ENCODE measurements around the gene CDON. TPM values are rescaled to one million over a fixed set of nuclear protein-coding genes. Genes with fewer than 3 reads are reported as not detected.

Gene CDON
- polyA plus RNA-seq, 3 donors: 26.6 to 32.7 (median 26.8) TPM

DNA sequence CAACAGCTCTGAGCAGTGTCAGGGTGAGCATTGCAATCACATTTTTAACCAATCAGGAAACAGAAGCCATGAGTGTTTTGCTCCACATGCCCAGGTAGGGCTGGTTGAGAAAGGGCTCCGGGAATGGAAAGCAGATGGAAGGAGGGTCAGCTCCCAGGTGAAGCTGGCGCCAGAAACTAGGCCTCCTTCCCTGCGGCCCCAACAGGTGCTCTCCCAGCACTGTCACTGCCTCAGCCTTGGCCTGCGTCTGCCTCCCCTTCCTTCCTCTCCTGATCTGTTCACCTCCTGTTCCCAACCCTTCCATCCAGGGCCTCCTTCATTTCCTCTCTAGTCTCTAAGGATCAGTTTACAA lies 121.4 kb downstream of the CDON start:
- DNase-seq (ENCODE audit: extremely low read depth in 1 of 11, low read depth in 9 of 11, low spot score in 4 of 11): no peak

- DNase-seq (ENCODE audit: extremely low read depth in 1 of 11, low read depth in 9 of 11, low spot score in 4 of 11): no peak
Measured at GRCh38 chr11:125940145-125940544, 122.5 kb downstream of the CDON start.

- DNase-seq (ENCODE audit: extremely low read depth in 1 of 11, low read depth in 9 of 11, low spot score in 4 of 11): no peak
Measured at GRCh38 chr11:125939081-125939521, 123.6 kb downstream of the CDON start.

- no peak for DNase-seq (ENCODE audit: extremely low read depth in 1 of 11, low read depth in 9 of 11, low spot score in 4 of 11)
Measured at GRCh38 chr11:125938418-125938817, 124.2 kb downstream of the CDON start.

DNA sequence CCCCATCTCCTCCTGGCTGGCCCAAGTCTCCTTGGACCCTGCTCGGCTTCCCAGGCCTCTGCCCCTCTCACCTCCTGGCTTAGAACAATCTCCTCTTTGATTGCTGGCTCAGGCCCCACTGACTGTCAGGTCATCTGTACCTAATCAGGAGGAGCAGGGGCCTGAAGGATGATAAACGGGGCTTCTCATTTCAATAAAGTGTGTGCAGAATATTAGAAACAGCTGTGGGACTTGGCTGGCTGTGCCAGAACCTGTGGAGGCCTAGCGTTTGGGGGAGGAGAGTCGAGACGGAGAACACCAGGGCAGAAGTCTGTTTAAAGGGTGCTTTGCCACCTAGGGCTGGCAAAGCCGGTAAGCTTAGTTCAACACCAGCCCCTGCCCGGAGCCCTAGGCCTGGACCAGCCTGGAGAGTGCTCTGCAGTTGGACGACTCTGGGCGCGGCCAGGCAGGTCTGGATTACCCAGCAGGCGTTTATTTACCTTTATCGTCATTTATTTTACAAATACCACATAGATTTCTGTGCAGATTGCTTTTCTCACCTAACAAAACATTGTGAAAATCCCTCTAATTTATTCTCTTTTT lies 127.0 kb downstream of the CDON start:
- no peak for DNase-seq (ENCODE audit: extremely low read depth in 1 of 11, low read depth in 9 of 11, low spot score in 4 of 11)

DNA sequence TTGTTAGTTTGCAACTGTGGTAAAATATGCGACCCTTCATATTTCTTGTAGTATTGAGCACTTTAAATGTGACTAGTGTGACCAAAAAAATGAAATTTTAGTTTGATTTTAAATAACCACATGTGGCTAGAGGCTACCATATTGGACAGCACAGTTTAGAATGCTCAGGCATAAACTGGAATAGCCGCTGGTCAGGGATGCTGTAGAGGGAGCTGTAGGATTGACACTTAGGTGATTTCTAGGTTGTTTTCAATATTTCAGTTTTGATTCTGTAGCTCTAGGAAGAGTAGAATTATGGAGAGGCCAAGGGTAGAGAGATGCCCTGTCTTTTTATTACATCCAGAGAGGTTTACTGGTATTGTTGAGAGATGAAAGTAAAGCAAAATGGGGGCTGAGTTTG lies 127.6 kb downstream of the CDON start:
- DNase-seq (ENCODE audit: extremely low read depth in 1 of 11, low read depth in 9 of 11, low spot score in 4 of 11): no peak

DNA sequence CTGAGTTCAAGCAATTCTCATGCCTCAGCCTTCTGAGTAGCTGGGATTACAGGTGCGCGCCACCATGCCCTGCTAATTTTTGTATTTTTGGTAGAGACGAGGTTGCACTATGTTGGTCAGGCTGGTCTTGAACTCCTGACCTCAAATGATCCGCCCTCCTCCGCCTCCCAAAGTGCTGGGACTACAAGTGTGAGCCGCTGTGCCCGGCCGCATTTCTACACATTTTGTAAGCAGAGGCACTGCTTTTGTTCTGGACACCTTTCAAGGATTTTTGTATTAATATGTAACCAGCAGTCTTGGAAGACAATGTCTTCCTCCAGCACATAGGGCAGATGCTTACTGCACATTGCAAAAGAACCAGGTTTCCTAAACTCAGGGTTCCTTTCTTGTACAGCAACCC lies 128.2 kb downstream of the CDON start:
- no peak for DNase-seq (ENCODE audit: extremely low read depth in 1 of 11, low read depth in 9 of 11, low spot score in 4 of 11)

GRCh38 chr11:125933030-125933813 lies 129.4 kb downstream of the CDON start:
- no peak for DNase-seq (ENCODE audit: extremely low read depth in 1 of 11, low read depth in 9 of 11, low spot score in 4 of 11)

GRCh38 chr11:125932301-125932700 lies 130.4 kb downstream of the CDON start:
- DNase-seq (ENCODE audit: extremely low read depth in 1 of 11, low read depth in 9 of 11, low spot score in 4 of 11): no peak

- no peak for DNase-seq (ENCODE audit: extremely low read depth in 1 of 11, low read depth in 9 of 11, low spot score in 4 of 11)
Measured at GRCh38 chr11:125931668-125932067, 131.0 kb downstream of the CDON start.

- DNase-seq (ENCODE audit: extremely low read depth in 1 of 11, low read depth in 9 of 11, low spot score in 4 of 11): no peak
Measured at GRCh38 chr11:125931116-125931515, 131.6 kb downstream of the CDON start.

DNA sequence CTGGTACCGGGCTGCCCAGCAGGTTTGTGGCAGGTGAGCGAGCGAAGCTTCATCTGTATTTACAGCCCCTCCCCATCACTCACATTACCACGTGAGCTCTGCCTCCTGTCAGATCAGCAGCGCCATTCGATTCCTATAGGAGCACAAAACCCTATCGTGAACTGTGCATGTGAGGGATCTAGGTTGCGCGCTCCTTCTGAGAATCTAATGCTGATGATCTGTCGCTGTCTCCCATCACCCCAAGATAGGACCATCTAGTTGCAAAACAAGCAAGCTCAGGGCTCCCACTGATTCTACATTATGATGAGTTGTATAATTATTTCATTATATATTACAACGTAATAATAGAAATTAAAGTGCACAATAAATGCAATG lies 132.6 kb downstream of the CDON start:
- DNase-seq (ENCODE audit: extremely low read depth in 1 of 11, low read depth in 9 of 11, low spot score in 4 of 11): no peak

DNA sequence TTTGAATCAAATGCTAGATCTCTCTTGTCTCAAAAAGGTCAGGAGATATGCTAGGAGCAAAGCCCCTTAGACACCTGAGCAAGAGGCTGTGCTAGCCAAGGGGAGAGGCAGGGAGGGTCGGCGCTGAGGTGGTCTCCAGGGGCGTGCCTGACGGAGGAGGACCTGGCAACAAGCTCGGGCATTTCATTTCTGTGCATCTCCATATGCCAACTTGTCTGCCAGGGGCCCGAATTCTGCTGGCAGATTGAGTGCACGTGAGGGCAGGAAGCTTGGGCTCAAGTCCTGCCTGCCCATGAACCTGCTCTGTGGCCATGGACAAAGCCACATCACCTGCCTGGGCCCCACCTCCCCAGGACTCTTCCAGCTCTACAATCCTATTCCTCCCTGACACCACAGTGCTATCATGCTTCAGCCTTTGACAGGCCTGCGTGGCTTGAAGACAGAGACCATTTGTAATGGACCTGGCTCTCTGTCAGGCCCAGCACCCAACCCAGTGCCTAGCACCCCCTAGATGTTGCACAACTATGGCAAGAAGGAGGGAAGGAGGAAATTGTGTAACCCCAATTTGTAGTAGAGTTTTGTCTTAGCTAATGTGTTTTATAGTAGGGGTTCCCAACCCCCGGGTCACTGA lies 133.1 kb downstream of the CDON start:
- no peak for DNase-seq (ENCODE audit: extremely low read depth in 1 of 11, low read depth in 9 of 11, low spot score in 4 of 11)

GRCh38 chr11:125926682-125927081 lies 136.0 kb downstream of the CDON start:
- DNase-seq (ENCODE audit: extremely low read depth in 1 of 11, low read depth in 9 of 11, low spot score in 4 of 11): no peak

- no peak for DNase-seq (ENCODE audit: extremely low read depth in 1 of 11, low read depth in 9 of 11, low spot score in 4 of 11)
Measured at GRCh38 chr11:125925804-125926203, 136.9 kb downstream of the CDON start.

GRCh38 chr11:125925247-125925740 lies 137.4 kb downstream of the CDON start:
- DNase-seq (ENCODE audit: extremely low read depth in 1 of 11, low read depth in 9 of 11, low spot score in 4 of 11): no peak

DNA sequence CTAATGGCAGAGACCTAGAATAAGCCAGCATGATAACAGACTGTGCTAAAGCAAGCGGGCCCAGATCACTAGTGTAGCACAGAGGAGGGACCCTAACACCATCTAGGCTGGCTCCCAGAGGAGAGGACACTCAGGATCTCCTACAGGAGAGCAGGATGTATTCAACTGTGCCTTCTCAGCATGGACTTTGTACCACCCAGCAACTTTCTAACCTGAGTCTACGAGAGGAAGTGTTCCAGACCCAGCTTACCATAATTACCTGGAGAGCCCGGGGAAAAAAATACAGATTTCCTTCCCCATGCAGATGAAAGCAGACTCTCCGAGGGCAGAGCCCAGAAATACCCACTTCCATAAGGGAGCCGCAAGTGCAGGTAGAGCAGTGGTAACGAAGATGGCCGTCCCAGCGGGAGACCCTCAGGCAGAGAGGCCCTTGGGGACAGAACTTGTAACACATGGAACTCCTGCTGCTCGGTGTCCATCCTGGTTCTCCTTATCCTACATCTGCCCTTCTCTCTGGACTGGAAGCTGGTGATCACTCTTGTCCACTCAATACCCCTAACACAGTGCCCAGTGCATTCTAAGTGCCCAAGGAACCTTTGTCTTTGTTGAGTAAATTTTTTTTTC lies 138.2 kb downstream of the CDON start:
- DNase-seq (ENCODE audit: extremely low read depth in 1 of 11, low read depth in 9 of 11, low spot score in 4 of 11): no peak

DNA sequence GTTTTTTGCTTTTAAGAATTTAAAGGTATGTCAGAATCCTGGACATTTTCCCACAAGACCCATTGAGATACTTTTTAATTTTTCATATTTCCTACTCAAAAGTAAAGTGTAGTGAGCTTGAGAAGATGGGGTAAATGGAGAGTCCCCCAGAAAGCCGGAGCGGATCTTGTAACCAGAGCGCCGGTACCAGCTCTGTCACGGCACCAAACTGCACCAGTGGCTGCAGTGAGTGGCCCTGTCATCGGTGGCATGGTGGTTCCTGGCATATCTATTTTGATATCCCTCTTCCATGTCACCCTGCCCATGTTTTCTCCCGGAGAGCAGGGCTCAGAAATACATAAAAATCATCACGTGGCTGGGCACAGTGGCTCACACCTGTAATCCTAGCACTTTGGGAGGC lies 139.0 kb downstream of the CDON start:
- no peak for DNase-seq (ENCODE audit: extremely low read depth in 1 of 11, low read depth in 9 of 11, low spot score in 4 of 11)

- peak in 8 of 11 donors; percentile 50 to 74 (median 62) for DNase-seq (ENCODE audit: extremely low read depth in 1 of 11, low read depth in 9 of 11, low spot score in 4 of 11)
Measured at GRCh38 chr11:125923012-125923579, 139.6 kb downstream of the CDON start.

DNA sequence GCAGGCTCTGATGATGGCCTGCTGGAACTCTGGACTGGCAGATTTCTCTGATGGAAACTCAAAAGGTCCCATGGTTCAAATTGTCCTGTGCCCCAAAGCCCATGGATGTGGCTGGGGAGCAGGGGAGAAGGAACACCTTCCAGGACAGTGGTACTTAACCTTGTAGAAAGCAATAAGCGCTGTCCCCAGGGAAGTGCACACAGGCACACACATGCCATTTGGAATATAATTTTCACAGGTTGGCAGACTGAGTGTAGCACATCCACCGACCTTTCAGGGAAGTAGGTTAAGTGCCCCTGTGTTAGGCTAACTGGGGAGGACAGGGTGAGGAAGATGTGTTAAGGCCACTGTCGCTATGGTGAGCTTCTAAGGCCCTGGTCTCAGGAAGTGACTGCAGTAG lies 140.5 kb downstream of the CDON start:
- no peak for DNase-seq (ENCODE audit: extremely low read depth in 1 of 11, low read depth in 9 of 11, low spot score in 4 of 11)

All from renal cortex interstitium (tissue), 11 donors.